ENCODE data around the gene A2M. TPM values are rescaled to one million over a fixed set of nuclear protein-coding genes. Genes with fewer than 3 reads are reported as not detected.

The A2M gene
- total and polyA plus RNA-seq, 9 of the 15 experiments (the other 6 are each of a cell fraction or from before 2014, with no cell fraction given), result 0.08 to 2.3 TPM; not detected in 7

DNA sequence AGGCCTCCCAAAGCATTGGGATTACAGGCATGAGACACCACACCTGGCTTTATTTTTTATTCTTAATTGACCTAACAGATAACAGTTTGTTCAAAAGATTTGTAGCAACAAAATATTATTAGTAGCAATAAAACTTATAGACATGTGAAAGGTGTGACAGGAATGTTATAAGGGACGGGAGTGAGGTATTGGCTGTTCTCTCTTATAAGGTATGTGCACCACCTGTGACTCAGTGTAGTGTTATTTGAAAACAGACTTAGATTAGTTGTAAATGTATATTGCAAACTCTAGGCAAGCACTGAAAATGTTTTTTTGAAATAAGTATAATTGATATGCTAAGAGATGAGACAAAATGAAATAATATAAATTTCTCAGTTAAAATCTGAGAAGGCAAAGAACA, 68.6 kb downstream of the A2M start:
- POLR2A ChIA-PET, result no interaction called here
- intact Hi-C loops (cut with micrococcal nuclease), result loop anchor here (5.0 to 10.0 kb wide), 4 partner anchors 152 to 390 kb away; partner anchors contain the start of gene A2ML1
- no peak overlapping the region for H3K4me3 ChIP-seq

More for the DNA sequence above, 68.6 kb downstream of the A2M start:
- in situ Hi-C loops (cut with MboI), result no loop called here
- H3K27me3 ChIP-seq (ENCODE audit: control insufficient read depth in 2 of 2, insufficient read depth in 2 of 2, low read length in 2 of 2), result no peaks in the 10 kb centered on the region; a peak in 1 of 5 replicates
- no peaks in the 10 kb centered on the region for H3K9me3 ChIP-seq (replicated peaks; ENCODE audit: control insufficient read depth, insufficient read depth, low read depth, low read length)
- WGBS (ENCODE audit: insufficient coverage, low coverage, missing lambda C conversion rate), result 0% methylated on average over 1 of the region's 1 CpG
- CTCF ChIA-PET (ENCODE audit: low intra/inter-chr PET ratio), result no interaction called here
- H3K9me1 ChIP-seq (ENCODE audit: control insufficient read depth, insufficient read depth, low read length), result no peaks in the 10 kb centered on the region
- no peak overlapping the region for H3K4me2 ChIP-seq (ENCODE audit: insufficient read depth, low read length)
- H4K20me1 ChIP-seq (replicated peaks; ENCODE audit: control insufficient read depth, insufficient read depth, low read length), result no peaks in the 10 kb centered on the region
- no peak for ATAC-seq
- no peak for FAIRE-seq
- peaks cover 0 to 5% of the 10 kb centered on the region in 2 experiments; a peak in 1 of 5 replicates for H3K4me1 ChIP-seq (replicated peaks in 1 of 2; ENCODE audit: control insufficient read depth in 2 of 2, insufficient read depth in 2 of 2, low read length in 2 of 2)
- H3K27ac ChIP-seq (ENCODE audit: extremely low read depth, low read depth, low read length), result no peak overlapping the region
- TF ChIP-seq ZNF184 (CRISPR knock-in tag; IDR thresholded peaks at IDR 0.05), result no peak
- TF ChIP-seq ASH1L (IDR thresholded peaks at IDR 0.05; ENCODE audit: borderline replicate concordance, low read depth, partially characterized antibody), result no peak
- TF ChIP-seq JUN (IDR thresholded peaks at IDR 0.05; ENCODE audit: borderline replicate concordance, low read depth, low read length), result no peak
- no peak for TF ChIP-seq JUN (CRISPR knock-in tag; IDR thresholded peaks at IDR 0.05; ENCODE audit: borderline replicate concordance)
- no peak for TF ChIP-seq CBX1 (IDR thresholded peaks at IDR 0.05; ENCODE audit: low read depth)
- no peak for TF ChIP-seq NFE2 (IDR thresholded peaks at IDR 0.05; ENCODE audit: low read depth)
- TF ChIP-seq, protein P1, sequence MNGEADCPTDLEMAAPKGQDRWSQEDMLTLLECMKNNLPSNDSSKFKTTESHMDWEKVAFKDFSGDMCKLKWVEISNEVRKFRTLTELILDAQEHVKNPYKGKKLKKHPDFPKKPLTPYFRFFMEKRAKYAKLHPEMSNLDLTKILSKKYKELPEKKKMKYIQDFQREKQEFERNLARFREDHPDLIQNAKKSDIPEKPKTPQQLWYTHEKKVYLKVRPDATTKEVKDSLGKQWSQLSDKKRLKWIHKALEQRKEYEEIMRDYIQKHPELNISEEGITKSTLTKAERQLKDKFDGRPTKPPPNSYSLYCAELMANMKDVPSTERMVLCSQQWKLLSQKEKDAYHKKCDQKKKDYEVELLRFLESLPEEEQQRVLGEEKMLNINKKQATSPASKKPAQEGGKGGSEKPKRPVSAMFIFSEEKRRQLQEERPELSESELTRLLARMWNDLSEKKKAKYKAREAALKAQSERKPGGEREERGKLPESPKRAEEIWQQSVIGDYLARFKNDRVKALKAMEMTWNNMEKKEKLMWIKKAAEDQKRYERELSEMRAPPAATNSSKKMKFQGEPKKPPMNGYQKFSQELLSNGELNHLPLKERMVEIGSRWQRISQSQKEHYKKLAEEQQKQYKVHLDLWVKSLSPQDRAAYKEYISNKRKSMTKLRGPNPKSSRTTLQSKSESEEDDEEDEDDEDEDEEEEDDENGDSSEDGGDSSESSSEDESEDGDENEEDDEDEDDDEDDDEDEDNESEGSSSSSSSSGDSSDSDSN (IDR thresholded peaks at IDR 0.05; ENCODE audit: borderline replicate concordance in 1 of 2, low read depth in 2 of 2, low read length in 2 of 2), result no peak
- no peak for TF ChIP-seq NR1H2 (CRISPR knock-in tag; IDR thresholded peaks at IDR 0.05)
- no peak for TF ChIP-seq TEAD1 (CRISPR knock-in tag; IDR thresholded peaks at IDR 0.05)
- no peak for TF ChIP-seq SREBF2 (CRISPR knock-in tag; IDR thresholded peaks at IDR 0.05)
- TF ChIP-seq, protein P2, sequence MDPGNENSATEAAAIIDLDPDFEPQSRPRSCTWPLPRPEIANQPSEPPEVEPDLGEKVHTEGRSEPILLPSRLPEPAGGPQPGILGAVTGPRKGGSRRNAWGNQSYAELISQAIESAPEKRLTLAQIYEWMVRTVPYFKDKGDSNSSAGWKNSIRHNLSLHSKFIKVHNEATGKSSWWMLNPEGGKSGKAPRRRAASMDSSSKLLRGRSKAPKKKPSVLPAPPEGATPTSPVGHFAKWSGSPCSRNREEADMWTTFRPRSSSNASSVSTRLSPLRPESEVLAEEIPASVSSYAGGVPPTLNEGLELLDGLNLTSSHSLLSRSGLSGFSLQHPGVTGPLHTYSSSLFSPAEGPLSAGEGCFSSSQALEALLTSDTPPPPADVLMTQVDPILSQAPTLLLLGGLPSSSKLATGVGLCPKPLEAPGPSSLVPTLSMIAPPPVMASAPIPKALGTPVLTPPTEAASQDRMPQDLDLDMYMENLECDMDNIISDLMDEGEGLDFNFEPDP (CRISPR knock-in tag; IDR thresholded peaks at IDR 0.05), result no peak
- no peak for TF ChIP-seq RUNX1 (IDR thresholded peaks at IDR 0.05; ENCODE audit: low read depth)
- no peak for TF ChIP-seq ZNF121 (CRISPR knock-in tag; conservative IDR thresholded peaks at IDR 0.05)
- TF ChIP-seq PCBP1 (IDR thresholded peaks at IDR 0.05; ENCODE audit: low read depth, low read length, poor library complexity, severe bottlenecking), result no peak
- TF ChIP-seq RBBP5 (IDR thresholded peaks at IDR 0.05; ENCODE audit: borderline replicate concordance, insufficient read depth, low read length, poor library complexity, severe bottlenecking), result no peak
- no peak for TF ChIP-seq CAMTA2 (CRISPR knock-in tag; conservative IDR thresholded peaks at IDR 0.05)
- TF ChIP-seq, protein P3, sequence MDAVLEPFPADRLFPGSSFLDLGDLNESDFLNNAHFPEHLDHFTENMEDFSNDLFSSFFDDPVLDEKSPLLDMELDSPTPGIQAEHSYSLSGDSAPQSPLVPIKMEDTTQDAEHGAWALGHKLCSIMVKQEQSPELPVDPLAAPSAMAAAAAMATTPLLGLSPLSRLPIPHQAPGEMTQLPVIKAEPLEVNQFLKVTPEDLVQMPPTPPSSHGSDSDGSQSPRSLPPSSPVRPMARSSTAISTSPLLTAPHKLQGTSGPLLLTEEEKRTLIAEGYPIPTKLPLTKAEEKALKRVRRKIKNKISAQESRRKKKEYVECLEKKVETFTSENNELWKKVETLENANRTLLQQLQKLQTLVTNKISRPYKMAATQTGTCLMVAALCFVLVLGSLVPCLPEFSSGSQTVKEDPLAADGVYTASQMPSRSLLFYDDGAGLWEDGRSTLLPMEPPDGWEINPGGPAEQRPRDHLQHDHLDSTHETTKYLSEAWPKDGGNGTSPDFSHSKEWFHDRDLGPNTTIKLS (IDR thresholded peaks at IDR 0.05; ENCODE audit: borderline replicate concordance, low read depth), result no peak
- TF ChIP-seq MEF2D (tag; conservative IDR thresholded peaks at IDR 0.05; ENCODE audit: low read depth), result no peak
- TF ChIP-seq ZNF551 (CRISPR knock-in tag; IDR thresholded peaks at IDR 0.05), result no peak
- no peak for TF ChIP-seq PHB2 (IDR thresholded peaks at IDR 0.05; ENCODE audit: low read depth)
- H3K9ac ChIP-seq (ENCODE audit: insufficient read depth in 1 of 2, low read depth in 2 of 2, low read length in 2 of 2), result no peak overlapping the region
- no TSS peak for BruUV-seq (replicated peaks)
- no peak overlapping the region for H2AFZ ChIP-seq (ENCODE audit: low read depth, low read length)
- H3K79me2 ChIP-seq (ENCODE audit: control insufficient read depth, insufficient read depth, low read length), result no peaks in the 10 kb centered on the region
- DNase-seq (ENCODE audit: extremely low read depth in 1 of 4, low spot score in 3 of 4), result no peak
- no peaks in the 10 kb centered on the region for H3K36me3 ChIP-seq (ENCODE audit: control insufficient read depth, insufficient read depth, low read length)

Measured in K562 (cell line).